Stimulated activated CD4-positive, alpha-beta T cell treated with anti-CD3 and anti-CD28 coated beads, Interleukin-4, amount 100 ng/mL, for 24 hours (primary cell): ENCODE results near the gene TESK2.
"Not testable (repeated sequence)": the region's sequence is repeated elsewhere in the genome, so short reads cannot be mapped to it uniquely, and the experiment has no call there.

Experiments
- DNase-seq: peaks from one replicate; pipeline ENCODE4 v3.0.0-alpha.2; 2020

TESK2 gene

DNA sequence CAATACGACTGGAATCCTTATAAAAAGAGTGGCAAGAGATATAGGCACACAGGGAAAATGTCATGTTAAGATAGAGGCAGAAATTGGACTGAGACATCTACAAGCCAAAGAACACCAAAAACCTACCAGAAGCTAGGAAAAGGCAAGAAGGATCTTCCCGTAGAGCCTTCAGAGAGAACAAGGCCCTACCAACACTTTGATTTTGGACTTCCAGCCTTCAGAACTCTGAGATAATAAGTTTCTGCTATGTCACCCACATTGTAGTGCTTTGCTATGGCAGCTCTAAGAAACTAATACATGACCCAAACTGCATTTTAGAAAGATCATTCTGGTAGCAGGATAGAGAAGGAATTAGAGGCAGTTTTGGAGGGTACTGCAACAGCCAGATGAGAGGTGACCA, 126.7 kb downstream of the TESK2 start:
- no peak for DNase-seq

DNA sequence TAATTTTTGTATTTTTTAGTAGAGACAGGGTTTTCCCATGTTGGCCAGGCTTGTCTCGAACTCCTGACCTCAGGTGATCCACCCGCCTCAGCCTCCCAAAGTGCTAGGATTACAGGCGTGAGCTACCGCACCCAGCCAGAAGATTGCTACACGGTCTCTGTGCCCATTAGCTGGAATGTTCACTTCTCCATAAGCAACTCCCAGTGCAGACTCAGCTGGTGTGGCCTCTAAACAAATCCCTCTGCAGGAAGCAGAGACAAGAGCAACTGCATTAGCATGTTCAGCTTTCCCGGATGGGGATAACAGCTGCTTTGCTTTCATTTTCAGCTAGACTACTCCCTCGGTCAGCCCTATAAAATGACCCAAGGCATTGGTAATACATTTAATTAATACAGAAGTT, 130.0 kb downstream of the TESK2 start:
- not testable (repeated sequence) for DNase-seq

DNA sequence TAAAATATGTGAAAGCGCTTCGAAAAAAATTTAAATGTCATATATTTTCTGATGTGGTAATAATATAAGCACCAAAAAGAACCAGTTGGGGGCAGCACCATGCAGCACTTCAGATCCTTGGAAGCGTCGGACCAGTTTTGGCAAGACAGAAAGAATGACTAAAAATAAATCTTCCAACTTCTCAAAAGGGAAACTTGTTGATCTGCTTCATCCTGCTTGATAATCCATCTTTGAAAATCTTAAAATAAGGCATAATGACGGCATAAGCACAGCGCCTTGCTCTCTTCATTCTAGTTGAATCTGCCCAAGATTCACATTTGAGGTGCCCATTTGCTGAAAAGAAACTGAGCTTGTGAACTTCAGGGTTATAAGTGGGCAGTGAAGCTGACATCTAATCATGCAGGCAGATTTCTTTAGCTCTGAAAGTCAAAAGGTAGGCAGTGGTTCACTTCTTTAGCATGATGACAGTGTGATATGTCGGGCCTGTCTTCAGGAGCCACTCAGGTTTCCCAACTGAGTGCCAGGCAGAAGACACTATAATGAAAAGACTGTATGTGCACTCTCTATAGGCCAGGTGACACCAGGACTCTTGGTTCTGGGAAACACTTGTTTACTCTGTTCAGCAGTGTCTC, 131.0 kb downstream of the TESK2 start:
- DNase-seq = peak; percentile 65

DNA sequence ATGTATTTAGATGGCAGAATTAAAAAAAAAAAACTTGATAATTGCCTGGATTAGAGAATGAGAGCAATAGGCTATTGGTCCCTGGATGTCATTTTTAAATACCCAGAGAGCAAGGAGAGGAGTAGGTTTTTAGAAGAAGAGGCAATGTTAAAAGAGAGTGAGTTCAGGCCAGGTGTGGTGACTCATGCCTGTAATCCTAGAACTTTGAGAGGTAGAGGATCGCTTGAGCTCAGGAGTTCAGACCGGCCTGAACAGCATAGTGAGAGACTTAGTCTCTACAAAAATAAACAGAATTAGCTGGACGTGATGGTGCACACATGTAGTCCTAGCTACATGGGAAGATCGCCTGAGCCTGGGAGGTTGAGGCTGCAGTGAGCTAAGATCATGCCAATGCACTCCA, 134.8 kb downstream of the TESK2 start:
- no peak for DNase-seq

DNA sequence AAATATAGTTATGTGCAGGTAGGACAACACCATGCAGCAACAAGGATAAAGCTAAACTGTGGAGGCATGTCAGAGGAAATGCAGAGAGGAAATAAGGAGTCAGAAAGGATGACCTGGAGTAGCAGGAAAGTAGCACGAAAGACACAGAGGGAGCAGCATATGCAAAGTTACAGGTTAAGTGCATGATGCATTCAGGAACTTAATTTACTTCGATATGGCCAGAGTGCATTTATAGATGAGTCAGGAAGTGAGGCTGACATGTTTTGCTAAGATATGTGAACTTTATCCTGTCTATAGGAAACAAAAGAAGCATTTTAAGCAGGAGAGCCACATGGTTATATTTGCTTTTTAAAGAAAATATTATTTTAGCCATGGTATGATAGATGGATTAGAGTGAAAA, 135.3 kb downstream of the TESK2 start:
- DNase-seq = no peak

DNA sequence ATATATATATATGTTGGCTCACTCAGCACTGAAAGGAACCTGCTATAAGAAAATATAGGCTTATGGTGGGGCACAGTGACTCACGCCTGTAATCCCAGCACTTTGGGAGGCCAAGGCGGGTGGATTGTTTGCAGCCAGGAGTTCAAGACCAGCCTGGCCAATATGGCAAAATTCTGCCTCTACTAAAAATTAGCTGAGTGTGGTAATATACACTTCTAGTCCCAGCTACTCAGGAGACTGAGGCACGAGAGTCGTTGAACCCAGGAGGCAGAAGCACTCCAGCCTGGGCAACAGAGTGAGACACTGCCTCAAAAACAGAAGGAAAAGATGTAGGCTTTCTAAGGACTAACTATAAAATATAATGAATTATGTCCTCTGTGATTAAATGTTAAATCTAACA, 136.1 kb downstream of the TESK2 start:
- DNase-seq = no peak

DNA sequence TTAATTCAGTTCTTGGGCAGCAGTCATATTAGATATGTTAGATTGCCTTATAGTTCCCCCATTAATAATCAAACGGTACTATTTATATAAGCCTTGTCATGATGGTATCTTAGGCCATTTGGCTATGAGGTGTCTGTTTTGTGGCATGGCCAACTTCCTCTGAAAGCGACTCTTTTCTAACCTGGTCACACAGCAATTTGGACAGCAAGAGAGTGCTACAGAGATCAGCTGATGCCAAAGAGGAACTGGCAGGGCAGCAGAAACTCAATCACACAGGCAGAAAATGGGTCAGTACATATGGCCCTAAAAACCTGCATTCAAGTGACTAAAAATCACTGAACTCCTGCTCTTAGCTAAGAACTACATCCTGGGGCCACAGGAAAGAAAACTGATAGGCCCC, 137.3 kb downstream of the TESK2 start:
- DNase-seq = no peak

DNA sequence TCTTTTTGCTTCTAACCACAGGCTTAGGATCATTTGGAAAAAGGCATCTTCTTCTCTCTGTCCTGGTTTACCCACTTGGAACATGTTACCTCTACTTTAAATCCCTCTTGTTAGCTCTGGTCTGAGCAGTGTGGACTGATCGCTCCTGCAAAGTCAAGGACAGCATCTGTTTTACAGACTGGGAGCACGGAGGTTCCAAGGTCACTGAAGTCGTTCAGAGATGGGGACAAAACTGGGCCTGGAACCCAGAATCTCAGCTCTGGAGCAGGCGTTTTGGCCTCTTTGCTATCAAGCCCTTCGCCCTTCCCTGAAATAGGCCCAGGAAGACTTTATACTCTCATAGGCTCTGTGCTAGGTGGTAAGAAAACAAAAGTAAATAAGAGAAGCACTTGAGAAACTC, 139.5 kb downstream of the TESK2 start:
- no peak for DNase-seq

DNA sequence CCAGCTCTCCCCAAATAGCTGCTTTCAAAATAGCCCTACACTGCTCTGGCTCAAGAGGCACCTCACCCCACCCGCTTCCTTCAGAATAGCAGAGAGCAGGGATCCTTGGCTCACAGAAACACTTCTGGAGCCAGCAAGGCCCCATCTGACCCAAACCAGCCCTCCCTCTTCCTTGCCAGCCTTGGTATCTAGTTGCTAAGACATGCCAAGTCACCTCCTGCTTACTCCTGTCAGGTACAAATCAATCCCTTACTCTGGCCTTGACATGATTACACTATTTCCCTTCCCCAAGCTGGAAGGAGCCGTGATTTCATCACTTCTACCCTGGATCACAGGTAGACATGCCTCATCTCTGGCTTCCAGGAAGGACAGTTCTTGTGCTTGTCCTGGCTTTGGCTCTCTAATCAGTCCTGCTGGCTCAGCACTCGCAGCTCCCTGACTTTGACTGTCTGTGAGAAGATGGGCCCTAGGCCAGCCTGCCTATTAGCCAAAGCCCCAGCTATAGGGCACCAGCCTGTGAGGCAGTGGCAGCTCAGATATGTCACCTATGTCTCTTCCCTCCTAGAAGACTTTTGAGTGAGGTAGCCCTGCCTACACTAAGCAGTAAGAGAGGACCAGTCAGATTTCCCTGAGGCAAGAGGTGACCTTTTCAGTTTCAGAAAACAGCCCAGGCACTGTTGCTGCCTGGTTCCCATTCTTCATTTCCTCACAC, 141.8 kb downstream of the TESK2 start:
- DNase-seq = no peak

DNA sequence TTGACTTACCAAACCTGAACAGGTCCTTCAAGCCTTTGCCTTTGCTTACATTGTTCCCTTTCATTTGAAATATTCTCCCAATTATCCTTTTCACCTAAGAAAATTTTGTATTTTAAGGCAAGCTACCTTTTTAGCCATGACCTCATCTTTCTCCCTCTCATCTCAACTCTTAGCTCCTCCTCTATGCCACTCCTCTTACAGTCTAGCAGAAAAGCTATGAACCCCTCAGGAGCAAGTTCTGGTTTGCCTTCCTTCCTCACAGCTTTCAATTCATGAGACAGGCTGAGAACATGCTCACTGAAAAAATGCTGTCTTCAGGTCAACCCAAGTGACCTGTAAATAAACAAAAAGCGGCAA, 142.4 kb downstream of the TESK2 start:
- no peak for DNase-seq

DNA sequence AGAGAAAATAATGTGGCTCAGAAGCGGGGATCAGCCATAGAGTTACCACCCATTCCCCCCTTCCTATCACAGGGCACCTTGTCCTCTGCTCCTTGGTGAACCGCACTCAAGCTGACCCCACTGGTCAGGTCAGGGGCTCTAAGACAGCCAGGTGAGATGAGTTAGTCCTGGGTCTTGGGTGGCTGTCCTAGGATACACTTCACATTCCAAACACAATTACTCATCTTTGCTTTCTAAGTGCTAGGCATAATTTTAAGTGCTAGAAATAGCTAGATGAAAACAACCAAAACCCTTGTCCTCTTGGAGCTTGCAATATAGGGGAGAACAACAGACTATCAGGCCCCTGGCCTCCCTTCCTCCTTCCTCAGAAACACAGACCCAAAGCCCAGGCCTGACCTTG, 142.9 kb downstream of the TESK2 start:
- no peak for DNase-seq

DNA sequence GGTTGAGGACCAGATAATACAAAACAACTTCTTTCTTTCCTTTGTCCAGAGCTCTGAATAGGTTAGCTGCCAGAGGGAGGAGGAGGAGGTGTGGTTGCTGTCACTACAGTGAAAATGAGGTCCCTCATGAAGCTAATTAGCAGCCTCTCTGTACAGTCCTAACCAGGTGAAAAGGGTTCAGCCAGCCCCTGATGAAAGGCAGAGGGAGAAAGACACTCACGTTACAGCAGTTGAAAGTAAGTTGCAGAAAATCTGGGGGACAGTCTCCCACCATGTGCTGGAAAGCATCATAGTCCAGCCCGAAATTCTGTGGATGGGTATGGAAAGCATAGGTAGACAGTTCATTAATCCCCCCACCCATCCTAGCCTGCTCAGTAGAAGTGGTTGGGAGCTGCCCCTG, 144.5 kb downstream of the TESK2 start:
- DNase-seq = no peak

DNA sequence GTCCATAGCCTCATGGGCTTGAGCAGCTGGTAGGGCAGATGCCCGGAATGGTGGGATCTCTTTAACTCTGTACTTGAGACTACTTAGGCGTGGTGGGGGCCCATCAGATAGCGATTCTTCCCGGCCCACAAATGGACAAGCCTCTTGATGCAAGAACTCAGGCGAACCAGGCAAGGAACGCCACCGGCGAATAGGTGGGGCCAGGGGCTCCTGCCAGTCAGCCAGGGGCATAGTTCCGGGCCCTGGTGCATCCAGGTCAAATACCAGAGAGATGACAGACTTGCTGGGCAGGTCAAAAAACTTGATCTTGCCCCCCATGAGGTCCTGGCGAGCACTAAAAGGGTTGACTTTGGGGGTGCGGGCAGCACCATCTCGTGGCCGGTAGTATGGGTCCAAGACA, 145.9 kb downstream of the TESK2 start:
- DNase-seq = no peak

DNA sequence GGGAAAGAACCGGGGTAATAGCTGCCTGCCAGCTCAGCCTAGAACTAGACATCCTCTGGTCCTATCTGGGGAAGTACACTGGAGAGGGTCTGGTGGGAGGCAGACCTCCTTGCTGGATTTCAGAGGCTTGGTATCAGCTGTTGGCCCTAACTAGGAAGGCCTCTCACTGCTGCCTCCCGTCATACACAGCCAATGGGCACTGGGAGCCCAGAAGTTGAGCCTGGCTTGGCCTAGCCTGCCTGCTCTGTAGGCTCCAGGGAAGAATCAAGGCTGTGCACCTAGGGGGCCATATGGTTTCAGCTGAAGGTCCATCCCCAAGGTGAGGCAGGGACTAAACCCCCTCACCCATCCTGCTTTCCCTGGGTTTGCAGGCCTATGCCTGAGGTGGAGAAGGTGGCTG, 146.5 kb downstream of the TESK2 start:
- DNase-seq = no peak

DNA sequence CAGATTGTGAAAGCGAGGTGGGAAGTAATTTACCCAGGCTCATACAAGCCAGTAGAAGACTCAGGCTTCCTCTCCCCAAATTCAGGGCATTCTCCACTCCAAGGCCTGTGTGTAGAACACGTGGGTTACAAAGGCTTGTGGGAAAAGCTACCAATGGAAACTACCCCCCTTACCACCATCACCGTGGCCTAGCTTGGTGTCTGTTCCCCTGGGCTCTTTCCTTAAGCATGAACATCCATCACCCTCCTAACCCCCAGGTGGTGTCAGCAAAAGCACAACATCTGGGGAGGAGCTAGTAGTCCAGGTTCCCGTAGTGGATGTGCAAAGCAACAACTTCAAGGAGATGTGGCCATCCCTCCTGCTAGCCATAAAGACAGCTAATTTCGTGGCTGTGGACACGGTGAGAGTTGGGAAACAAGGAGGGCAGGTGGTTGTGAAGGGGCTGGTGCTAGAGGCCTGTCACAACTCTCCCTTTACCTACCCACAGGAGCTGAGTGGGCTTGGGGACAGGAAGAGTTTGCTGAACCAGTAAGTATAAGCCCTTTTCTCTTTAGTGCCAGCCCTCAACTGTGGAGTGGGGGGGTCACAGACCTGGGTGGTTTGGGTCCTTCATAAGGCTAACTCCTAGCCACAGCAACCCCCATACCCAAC, 150.0 kb downstream of the TESK2 start:
- peak; percentile 26 for DNase-seq

DNA sequence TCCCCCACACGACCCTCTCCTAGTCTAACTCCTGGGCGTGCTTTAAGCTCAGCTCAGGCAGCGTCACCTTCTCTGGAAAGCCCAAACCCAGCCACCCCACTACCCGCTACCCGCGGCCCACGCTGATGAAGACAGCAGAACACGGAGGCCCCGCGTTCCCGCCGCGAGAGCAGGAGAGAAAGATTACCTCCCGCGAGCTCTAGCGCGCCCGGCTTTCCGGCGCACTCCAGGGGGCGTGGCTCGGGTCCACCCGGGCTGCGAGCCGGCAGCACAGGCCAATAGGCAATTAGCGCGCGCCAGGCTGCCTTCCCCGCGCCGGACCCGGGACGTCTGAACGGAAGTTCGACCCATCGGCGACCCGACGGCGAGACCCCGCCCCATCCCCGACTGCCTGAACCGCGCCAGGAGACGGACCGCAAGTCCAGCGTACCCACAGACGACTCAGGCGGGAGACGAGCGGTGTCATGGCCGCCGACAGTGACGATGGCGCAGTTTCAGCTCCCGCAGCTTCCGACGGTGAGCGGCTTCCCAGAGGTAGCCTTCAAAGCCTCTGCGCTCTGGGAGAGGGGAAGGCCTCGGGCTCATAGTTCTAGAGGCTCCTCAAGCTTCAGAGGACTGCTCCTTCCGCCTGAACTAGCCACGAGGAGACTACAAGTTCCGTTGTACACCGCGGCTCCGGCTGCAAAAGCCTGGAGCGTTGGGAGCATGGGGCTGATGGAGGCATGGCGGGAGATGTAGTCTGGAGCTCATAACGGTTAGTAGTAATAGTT, 151.0 kb downstream of the TESK2 start, which contains the start of the genes MUTYH and TOE1:
Gene MUTYH, minus strand, starts transcription at position 652 of the 770 bp plus-strand sequence. CDS start 5,935 bp downstream, outside the sequence.
Gene TOE1, plus strand, starts transcription at position 382 of the 770 bp plus-strand sequence. Its CDS starts 83 bp downstream, at position 465.
- DNase-seq = peak; percentile 95

DNA sequence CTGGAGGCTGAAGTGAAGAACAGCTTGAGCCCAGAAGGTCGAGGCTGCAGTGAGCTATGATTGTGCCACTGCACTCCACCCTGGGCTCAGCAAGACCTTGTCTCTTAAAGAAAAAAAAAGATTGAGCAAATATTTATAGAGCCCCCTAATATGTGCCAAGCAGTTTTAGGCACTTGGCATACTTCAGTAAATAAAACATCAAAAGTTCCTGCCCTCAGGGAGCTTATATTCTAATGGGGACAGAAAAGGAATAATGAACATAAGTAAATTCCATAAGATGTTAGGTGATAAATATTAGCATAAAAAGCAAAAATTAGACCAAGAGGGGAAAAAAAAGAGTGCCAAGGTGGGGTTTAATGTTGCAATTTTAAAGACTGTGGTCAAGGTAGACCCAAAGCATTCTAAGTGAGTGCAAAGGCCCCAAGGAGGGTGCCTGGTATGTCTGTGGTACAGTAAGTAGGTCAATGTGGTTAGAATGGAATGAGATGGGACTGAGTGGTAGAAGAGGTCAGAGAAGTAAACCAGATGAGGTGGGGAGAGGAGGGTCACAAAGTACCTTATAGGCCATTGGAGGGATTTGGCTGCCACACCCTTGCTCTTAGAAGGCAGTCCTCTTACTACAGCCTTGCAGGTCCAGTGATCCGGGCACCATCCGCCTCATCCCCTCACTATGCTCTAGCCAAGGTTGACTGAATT, 153.2 kb downstream of the TESK2 start:
- no peak for DNase-seq

DNA sequence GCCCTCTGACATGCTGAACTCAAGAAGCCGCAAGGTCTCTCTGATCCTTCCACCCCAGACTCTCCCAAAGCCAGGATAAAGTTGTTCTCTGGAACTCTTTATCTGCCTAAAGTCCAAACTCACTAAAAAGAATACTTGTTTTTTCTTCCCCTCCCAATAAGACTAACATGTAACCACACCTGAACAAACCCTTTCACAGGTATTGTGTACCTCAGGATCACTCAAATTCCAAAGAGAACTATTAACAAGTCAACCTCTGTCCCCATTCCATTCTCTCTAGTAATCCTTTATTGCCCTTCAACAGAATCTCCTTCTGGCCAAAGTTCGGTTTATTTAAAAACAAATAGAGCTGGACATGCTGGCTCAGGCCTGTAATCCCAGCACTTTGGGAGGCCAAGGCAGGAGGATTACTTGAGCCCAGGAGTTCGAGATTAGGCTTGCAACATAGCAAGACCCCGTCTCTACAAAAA, 155.1 kb downstream of the TESK2 start:
- DNase-seq = no peak

DNA sequence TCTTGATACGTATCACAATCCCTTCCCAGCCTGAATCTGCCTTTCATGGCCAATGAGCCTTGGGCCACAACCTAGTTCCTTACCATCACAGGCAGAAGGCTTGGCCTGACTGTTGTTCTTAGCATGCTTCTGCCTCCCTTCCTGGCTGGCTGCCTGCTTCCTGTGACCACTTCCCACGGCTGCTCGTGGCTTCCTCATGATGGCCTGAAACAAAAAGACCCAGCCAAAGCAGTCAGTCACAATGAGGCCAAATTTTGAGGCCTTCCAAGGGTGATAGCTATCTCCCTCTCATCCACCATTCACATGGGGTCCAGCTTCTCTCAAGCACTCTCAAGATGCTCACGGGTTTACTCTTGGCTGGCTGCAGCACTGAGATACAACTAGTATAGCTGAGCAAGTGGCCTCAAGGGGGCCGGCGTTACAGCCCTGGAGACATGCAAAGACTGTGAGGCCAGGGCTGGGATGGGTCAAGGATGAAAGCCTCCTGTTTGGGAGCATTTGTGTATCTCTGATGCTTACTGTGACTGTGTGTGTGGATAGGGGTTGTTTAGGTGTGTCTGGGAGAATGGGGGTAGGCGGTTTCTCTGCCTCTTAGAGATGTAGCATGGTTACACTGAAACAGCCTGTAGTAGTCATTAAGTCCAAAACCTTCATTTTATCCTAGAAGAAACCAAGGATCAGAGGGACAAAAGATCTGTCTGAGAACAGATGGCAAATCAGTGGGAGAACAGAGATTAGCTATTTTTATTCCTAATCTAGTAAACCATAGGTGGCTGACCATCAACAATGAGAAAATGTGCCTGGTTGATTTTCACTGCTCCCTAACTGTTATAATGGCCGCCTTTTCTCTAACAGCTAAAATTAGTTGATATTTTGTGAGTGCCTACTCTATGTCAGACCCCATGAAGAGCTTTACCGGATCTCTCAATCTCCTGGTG, 156.4 kb downstream of the TESK2 start:
- no peak for DNase-seq

DNA sequence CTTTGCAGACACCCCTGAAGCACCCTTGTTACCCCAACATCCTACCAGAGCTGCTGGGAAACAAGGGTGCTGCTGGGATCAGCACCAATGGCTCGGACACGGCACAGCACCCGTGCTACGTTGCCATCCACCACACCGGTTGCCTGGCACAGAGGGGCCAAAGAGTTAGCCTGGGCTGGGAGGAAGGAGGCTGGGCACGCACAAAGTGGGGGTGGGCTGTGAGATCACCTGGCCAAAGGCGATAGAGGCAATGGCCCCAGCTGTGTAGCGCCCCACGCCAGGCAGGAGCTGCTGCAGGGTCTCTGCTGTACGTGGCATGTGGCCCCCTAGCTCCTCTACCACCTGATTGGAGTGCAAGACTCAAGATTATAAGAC, 158.6 kb downstream of the TESK2 start:
- DNase-seq = no peak
